Measurements from ENCODE around the gene PROM2. TPM values are rescaled to one million over a fixed set of nuclear protein-coding genes. Genes with fewer than 3 reads are reported as not detected.

Gene PROM2
- polyA plus RNA-seq, 1 donor (not counting 4 experiments of a cell fraction or from before 2014, with no cell fraction given) = 11.4 TPM

DNA sequence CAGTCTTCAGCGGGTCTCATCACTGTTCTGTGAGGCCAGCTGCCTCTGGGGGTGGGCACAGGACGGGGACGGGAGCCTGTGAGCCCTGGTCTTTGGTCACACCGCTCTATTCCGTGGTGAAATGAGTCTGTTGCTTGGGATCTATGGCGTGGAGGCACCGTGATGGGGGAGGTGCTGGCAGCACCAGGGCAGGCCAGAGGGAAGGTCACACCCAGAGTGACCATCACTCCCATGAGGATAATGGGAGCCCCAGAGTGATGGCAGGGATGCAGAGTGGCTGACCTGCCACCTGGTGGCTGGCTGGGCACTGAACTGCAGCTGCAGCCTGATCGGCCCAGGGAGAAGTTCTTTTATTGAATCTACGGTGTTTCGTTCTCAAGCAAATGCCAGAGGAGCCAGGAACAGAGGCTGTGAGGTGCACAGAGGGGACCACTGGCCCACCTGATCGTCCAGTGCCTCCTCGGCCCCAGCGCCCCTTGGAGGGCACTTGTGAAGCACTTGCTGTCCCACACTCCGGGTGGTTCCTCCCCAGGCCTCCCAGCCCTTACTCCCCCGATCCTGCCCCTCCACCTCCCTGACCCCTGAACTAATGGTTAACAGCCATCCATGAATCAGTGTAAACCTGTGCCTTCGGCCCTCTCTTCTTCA is 40.8 kb downstream of the PROM2 start:
- dilution Hi-C loops (cut with MboI; ENCODE audit: extremely low pct_ligation_motif_present, low sequenced_read_pairs) = no loop called here
- no peaks in the 10 kb centered on the region for H3K79me2 ChIP-seq (ENCODE audit: control insufficient read depth, insufficient read depth, low read length)
- peaks cover 2% of the 10 kb centered on the region for H3K9me1 ChIP-seq (ENCODE audit: control insufficient read depth, extremely low read depth, insufficient read depth, low read length)
- H4K20me1 ChIP-seq (ENCODE audit: control insufficient read depth, extremely low read depth, insufficient read depth, low read length) = peaks cover 3% of the 10 kb centered on the region
- no peak overlapping the region for H3K4me3 ChIP-seq (ENCODE audit: control insufficient read depth in 2 of 3, extremely low read depth in 1 of 3, insufficient read depth in 2 of 3, low read depth in 1 of 3, low read length in 3 of 3)
- H3K9me3 ChIP-seq (ENCODE audit: control insufficient read depth, low read depth, low read length) = no peaks in the 10 kb centered on the region
- H3K9ac ChIP-seq (ENCODE audit: control insufficient read depth, extremely low read depth, insufficient read depth, low read length) = no peak overlapping the region
- FAIRE-seq (peak; percentile 76), DNase-seq (ENCODE audit: low read depth, low spot score) (no peak)
- H3K4me2 ChIP-seq (ENCODE audit: control insufficient read depth, extremely low read depth, insufficient read depth, low read depth, low read length) = no peak overlapping the region
- H2AFZ ChIP-seq (ENCODE audit: control insufficient read depth, low read length) = no peak overlapping the region
- peaks cover 40% of the 10 kb centered on the region for H3K4me1 ChIP-seq (ENCODE audit: control insufficient read depth, extremely low read depth, insufficient read depth, low read length)
- H3K27me3 ChIP-seq (ENCODE audit: control insufficient read depth, extremely low read depth, insufficient read depth, low read length) = peaks cover 64% of the 10 kb centered on the region
- no peaks in the 10 kb centered on the region for H3K36me3 ChIP-seq (ENCODE audit: control insufficient read depth in 2 of 2, extremely low read depth in 1 of 2, insufficient read depth in 2 of 2, low read length in 2 of 2)
- no peak overlapping the region for H3K27ac ChIP-seq (ENCODE audit: control insufficient read depth, insufficient read depth, low read length)
- TF ChIP-seq EZH2 (IDR thresholded peaks at IDR 0.05; ENCODE audit: low read length) (no peak), CTCF (optimal IDR thresholded peaks at IDR 0.05 in 1 of 3, IDR thresholded peaks at IDR 0.05 in 1 of 3, conservative IDR thresholded peaks at IDR 0.05 in 1 of 3; ENCODE audit: extremely low read depth in 1 of 3, insufficient read depth in 2 of 3, low read length in 3 of 3) (peak in 2 of 3 experiments; percentile 71 to 81)

DNA sequence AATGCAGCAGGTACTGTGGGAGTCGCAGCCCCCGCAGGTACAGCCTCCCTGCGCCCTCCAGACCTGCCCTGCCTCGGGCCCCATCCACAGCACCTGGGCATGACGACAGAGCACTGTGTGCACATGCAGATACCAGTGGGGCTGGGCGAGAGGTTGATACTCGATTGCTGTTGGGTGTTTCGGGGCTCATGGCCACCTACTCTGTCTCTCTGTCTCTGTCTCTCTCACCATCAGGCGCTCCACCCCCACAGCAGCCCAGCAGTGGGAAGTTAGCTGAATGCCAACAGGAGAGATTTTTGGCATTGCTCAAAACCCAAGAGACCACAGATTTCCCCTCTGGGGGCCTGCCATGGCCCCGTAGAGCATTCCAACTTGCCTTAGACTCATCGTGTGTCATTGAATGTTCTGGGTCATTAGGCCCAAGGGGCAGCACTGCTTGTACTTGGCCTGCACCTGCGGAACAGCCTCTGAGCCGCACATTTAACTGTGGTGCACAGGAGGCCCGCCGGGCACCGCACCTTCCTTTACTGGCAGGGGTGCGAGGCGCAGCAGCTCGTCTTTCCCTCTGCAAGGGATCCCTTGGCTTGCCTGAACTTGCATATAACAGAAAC is 41.7 kb downstream of the PROM2 start:
- Histone ChIP-seq H3K4me2 (ENCODE audit: control insufficient read depth, extremely low read depth, insufficient read depth, low read depth, low read length) (peak overlapping the region; percentile 71), H3K36me3 (ENCODE audit: control insufficient read depth in 2 of 2, extremely low read depth in 1 of 2, insufficient read depth in 2 of 2, low read length in 2 of 2) (no peaks in the 10 kb centered on the region), H3K27me3 (ENCODE audit: control insufficient read depth, extremely low read depth, insufficient read depth, low read length) (peaks cover 60% of the 10 kb centered on the region), H3K4me3 (ENCODE audit: control insufficient read depth in 2 of 3, extremely low read depth in 1 of 3, insufficient read depth in 2 of 3, low read depth in 1 of 3, low read length in 3 of 3) (no peak overlapping the region), H4K20me1 (ENCODE audit: control insufficient read depth, extremely low read depth, insufficient read depth, low read length) (peaks cover 3% of the 10 kb centered on the region), H3K9me1 (ENCODE audit: control insufficient read depth, extremely low read depth, insufficient read depth, low read length) (peaks cover 2% of the 10 kb centered on the region), H3K9ac (ENCODE audit: control insufficient read depth, extremely low read depth, insufficient read depth, low read length) (no peak overlapping the region), H2AFZ (ENCODE audit: control insufficient read depth, low read length) (no peak overlapping the region), H3K27ac (ENCODE audit: control insufficient read depth, insufficient read depth, low read length) (no peak overlapping the region), H3K9me3 (ENCODE audit: control insufficient read depth, low read depth, low read length) (no peaks in the 10 kb centered on the region), H3K79me2 (ENCODE audit: control insufficient read depth, insufficient read depth, low read length) (no peaks in the 10 kb centered on the region), H3K4me1 (ENCODE audit: control insufficient read depth, extremely low read depth, insufficient read depth, low read length) (peaks cover 38% of the 10 kb centered on the region)
- DNase-seq (ENCODE audit: low read depth, low spot score) (peak; percentile 97), FAIRE-seq (peak; percentile 98)
- dilution Hi-C loops (cut with MboI; ENCODE audit: extremely low pct_ligation_motif_present, low sequenced_read_pairs) = no loop called here
- TF ChIP-seq EZH2 (IDR thresholded peaks at IDR 0.05; ENCODE audit: low read length) (no peak), CTCF (optimal IDR thresholded peaks at IDR 0.05 in 1 of 3, IDR thresholded peaks at IDR 0.05 in 1 of 3, conservative IDR thresholded peaks at IDR 0.05 in 1 of 3; ENCODE audit: extremely low read depth in 1 of 3, insufficient read depth in 2 of 3, low read length in 3 of 3) (no peak)

All from keratinocyte (primary cell).